ENCODE measurements around the gene SPCS1.

DNA sequence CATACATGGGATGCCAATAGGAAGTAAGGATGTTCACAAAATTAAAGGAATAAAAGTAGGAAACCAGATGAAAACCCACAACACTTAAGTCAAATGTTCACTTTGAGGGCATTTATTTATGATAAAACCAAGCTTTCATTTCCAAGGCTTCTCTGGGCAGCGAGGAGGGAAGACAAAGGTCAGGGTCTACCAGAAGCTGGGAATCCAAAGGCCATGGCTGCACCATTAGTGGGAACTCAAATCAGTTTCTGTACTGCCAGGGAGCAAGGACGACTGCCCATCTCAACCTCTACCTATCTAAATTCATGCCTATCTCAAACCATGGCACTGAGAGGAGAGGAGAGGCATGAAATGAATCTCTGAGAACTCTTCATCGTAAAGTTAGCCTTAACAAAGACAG lies 42.8 kb upstream of the SPCS1 start:
- TF ChIP-seq, protein P1, sequence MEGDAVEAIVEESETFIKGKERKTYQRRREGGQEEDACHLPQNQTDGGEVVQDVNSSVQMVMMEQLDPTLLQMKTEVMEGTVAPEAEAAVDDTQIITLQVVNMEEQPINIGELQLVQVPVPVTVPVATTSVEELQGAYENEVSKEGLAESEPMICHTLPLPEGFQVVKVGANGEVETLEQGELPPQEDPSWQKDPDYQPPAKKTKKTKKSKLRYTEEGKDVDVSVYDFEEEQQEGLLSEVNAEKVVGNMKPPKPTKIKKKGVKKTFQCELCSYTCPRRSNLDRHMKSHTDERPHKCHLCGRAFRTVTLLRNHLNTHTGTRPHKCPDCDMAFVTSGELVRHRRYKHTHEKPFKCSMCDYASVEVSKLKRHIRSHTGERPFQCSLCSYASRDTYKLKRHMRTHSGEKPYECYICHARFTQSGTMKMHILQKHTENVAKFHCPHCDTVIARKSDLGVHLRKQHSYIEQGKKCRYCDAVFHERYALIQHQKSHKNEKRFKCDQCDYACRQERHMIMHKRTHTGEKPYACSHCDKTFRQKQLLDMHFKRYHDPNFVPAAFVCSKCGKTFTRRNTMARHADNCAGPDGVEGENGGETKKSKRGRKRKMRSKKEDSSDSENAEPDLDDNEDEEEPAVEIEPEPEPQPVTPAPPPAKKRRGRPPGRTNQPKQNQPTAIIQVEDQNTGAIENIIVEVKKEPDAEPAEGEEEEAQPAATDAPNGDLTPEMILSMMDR (tag by site-specific recombination; IDR thresholded peaks at IDR 0.05) = no peak
- no peak for TF ChIP-seq HOXA7 (CRISPR knock-in tag; IDR thresholded peaks at IDR 0.05; ENCODE audit: borderline replicate concordance)
- no peak for TF ChIP-seq ZSCAN16 (tag by site-specific recombination; IDR thresholded peaks at IDR 0.05)
- no peak for TF ChIP-seq ZNF2 (tag by site-specific recombination; IDR thresholded peaks at IDR 0.05)
- TF ChIP-seq, protein P2, sequence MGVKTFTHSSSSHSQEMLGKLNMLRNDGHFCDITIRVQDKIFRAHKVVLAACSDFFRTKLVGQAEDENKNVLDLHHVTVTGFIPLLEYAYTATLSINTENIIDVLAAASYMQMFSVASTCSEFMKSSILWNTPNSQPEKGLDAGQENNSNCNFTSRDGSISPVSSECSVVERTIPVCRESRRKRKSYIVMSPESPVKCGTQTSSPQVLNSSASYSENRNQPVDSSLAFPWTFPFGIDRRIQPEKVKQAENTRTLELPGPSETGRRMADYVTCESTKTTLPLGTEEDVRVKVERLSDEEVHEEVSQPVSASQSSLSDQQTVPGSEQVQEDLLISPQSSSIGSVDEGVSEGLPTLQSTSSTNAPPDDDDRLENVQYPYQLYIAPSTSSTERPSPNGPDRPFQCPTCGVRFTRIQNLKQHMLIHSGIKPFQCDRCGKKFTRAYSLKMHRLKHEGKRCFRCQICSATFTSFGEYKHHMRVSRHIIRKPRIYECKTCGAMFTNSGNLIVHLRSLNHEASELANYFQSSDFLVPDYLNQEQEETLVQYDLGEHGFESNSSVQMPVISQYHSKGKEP (tag by site-specific recombination; IDR thresholded peaks at IDR 0.05) = no peak
- TF ChIP-seq ZNF677 (tag by site-specific recombination; IDR thresholded peaks at IDR 0.05) = no peak
- no peak for TF ChIP-seq ZNF175 (tag by site-specific recombination; IDR thresholded peaks at IDR 0.05)
- TF ChIP-seq, protein P3, sequence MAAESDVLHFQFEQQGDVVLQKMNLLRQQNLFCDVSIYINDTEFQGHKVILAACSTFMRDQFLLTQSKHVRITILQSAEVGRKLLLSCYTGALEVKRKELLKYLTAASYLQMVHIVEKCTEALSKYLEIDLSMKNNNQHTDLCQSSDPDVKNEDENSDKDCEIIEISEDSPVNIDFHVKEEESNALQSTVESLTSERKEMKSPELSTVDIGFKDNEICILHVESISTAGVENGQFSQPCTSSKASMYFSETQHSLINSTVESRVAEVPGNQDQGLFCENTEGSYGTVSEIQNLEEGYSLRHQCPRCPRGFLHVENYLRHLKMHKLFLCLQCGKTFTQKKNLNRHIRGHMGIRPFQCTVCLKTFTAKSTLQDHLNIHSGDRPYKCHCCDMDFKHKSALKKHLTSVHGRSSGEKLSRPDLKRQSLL (tag by site-specific recombination; IDR thresholded peaks at IDR 0.05) = no peak
- TF ChIP-seq ZNF777 (tag by site-specific recombination; IDR thresholded peaks at IDR 0.05; ENCODE audit: borderline replicate concordance) = no peak
- TF ChIP-seq KLF8 (tag by site-specific recombination; IDR thresholded peaks at IDR 0.05) = no peak
- TF ChIP-seq ZFP3 (tag by site-specific recombination; IDR thresholded peaks at IDR 0.05; ENCODE audit: low read depth) = no peak

Data from HEK293 (cell line).